BLaER1 (cell line): ENCODE measurements around the gene UCK1.
A peak's percentile ranks its signal among the peaks of the same experiment; 100 is the strongest.
"Not testable (repeated sequence)": the region's sequence is repeated elsewhere in the genome, so short reads cannot be mapped to it uniquely, and the experiment has no call there.

ENCODE experiments used
- H3K27ac ChIP-seq: shearing (Covaris generic); formaldehyde crosslinking; 2 replicates; pipeline ENCODE4 v1.8.1; 2022
- H3K27me3 ChIP-seq: shearing (Covaris generic); formaldehyde crosslinking; 2 replicates; pipeline ENCODE4 v1.8.1; 2022
- H3K36me3 ChIP-seq: shearing (Covaris generic); formaldehyde crosslinking; 2 replicates; pipeline ENCODE4 v1.8.1; 2022
- H3K4me1 ChIP-seq: shearing (Covaris generic); formaldehyde crosslinking; 2 replicates; pipeline ENCODE4 v1.8.1; 2022
- H3K4me2 ChIP-seq: shearing (Covaris generic); formaldehyde crosslinking; 2 replicates; pipeline ENCODE4 v1.8.1; 2022
- H3K4me3 ChIP-seq: shearing (Covaris generic); formaldehyde crosslinking; 2 replicates; pipeline ENCODE4 v1.8.1; 2022
- H3K9ac ChIP-seq: shearing (Covaris generic); formaldehyde crosslinking; 2 replicates; pipeline ENCODE4 v1.8.1; 2022
- H3K9me3 ChIP-seq: shearing (Covaris generic); formaldehyde crosslinking; 2 replicates; pipeline ENCODE4 v1.8.1; 2022
- H4K20me1 ChIP-seq: shearing (Covaris generic); formaldehyde crosslinking; 2 replicates; pipeline ENCODE4 v1.8.1; 2022
- Cebpa-rat ChIP-seq: shearing (Covaris generic); IDR thresholded peaks from 2 replicates; pipeline ENCODE4 v1.8.1; 2022

UCK1 gene

GRCh38 chr9:131516930-131517329 lies 14.1 kb downstream of the UCK1 start:
- no peaks in the 10 kb centered on the region for H3K27me3 ChIP-seq
- no peak overlapping the region for H3K27ac ChIP-seq
- peaks cover 34% of the 10 kb centered on the region for H3K4me1 ChIP-seq
- no peak overlapping the region for H3K4me2 ChIP-seq
- H3K9me3 ChIP-seq = no peaks in the 10 kb centered on the region
- H3K9ac ChIP-seq = no peak overlapping the region
- H3K4me3 ChIP-seq = no peak overlapping the region
- TF ChIP-seq Cebpa-rat = no peak
- peaks cover 87% of the 10 kb centered on the region for H3K36me3 ChIP-seq
- peaks cover 32% of the 10 kb centered on the region for H4K20me1 ChIP-seq

- no peak overlapping the region for H3K4me2 ChIP-seq
- peaks cover 87% of the 10 kb centered on the region for H3K36me3 ChIP-seq
- peaks cover 34% of the 10 kb centered on the region for H3K4me1 ChIP-seq
- no peaks in the 10 kb centered on the region for H3K27me3 ChIP-seq
- no peaks in the 10 kb centered on the region for H3K9me3 ChIP-seq
- no peak overlapping the region for H3K27ac ChIP-seq
- H4K20me1 ChIP-seq = peaks cover 32% of the 10 kb centered on the region
- no peak overlapping the region for H3K4me3 ChIP-seq
- no peak overlapping the region for H3K9ac ChIP-seq
- TF ChIP-seq Cebpa-rat = no peak
Observed at GRCh38 chr9:131516100-131516499, 15.0 kb downstream of the UCK1 start.

- not testable (repeated sequence) for H3K9me3 ChIP-seq, H3K9ac ChIP-seq, H3K27ac ChIP-seq, H3K4me3 ChIP-seq, H3K4me2 ChIP-seq, H3K27me3 ChIP-seq
- peaks cover 87% of the 10 kb centered on the region for H3K36me3 ChIP-seq
- H3K4me1 ChIP-seq = peaks cover 34% of the 10 kb centered on the region
- peaks cover 32% of the 10 kb centered on the region for H4K20me1 ChIP-seq
Observed at GRCh38 chr9:131515559-131516031, 15.5 kb downstream of the UCK1 start.

- no peak overlapping the region for H3K4me3 ChIP-seq
- H3K27ac ChIP-seq = no peak overlapping the region
- peaks cover 87% of the 10 kb centered on the region for H3K36me3 ChIP-seq
- TF ChIP-seq Cebpa-rat = no peak
- peaks cover 34% of the 10 kb centered on the region for H3K4me1 ChIP-seq
- H4K20me1 ChIP-seq = peaks cover 32% of the 10 kb centered on the region
- peak overlapping the region; percentile 72 for H3K4me2 ChIP-seq
- H3K9ac ChIP-seq = no peak overlapping the region
- H3K9me3 ChIP-seq = no peaks in the 10 kb centered on the region
- H3K27me3 ChIP-seq = no peaks in the 10 kb centered on the region
Observed at GRCh38 chr9:131513177-131513576, 17.9 kb downstream of the UCK1 start.

GRCh38 chr9:131511880-131512279 lies 19.2 kb downstream of the UCK1 start:
- TF ChIP-seq Cebpa-rat = no peak
- Histone ChIP-seq H3K27ac (no peak overlapping the region), H3K9me3 (no peaks in the 10 kb centered on the region), H4K20me1 (peaks cover 40% of the 10 kb centered on the region), H3K27me3 (no peaks in the 10 kb centered on the region), H3K4me2 (peak overlapping the region; percentile 72; the same call in 1 of the 2 replicates), H3K4me3 (no peak overlapping the region), H3K4me1 (peaks cover 34% of the 10 kb centered on the region), H3K36me3 (peaks cover 84% of the 10 kb centered on the region), H3K9ac (no peak overlapping the region)

- TF ChIP-seq Cebpa-rat = no peak
- no peak overlapping the region for H3K27ac ChIP-seq
- no peak overlapping the region for H3K4me2 ChIP-seq
- H3K9ac ChIP-seq = no peak overlapping the region
- no peaks in the 10 kb centered on the region for H3K9me3 ChIP-seq
- H4K20me1 ChIP-seq = peaks cover 40% of the 10 kb centered on the region
- H3K4me3 ChIP-seq = no peak overlapping the region
- peaks cover 34% of the 10 kb centered on the region for H3K4me1 ChIP-seq
- H3K27me3 ChIP-seq = no peaks in the 10 kb centered on the region
- peaks cover 83% of the 10 kb centered on the region for H3K36me3 ChIP-seq
Observed at GRCh38 chr9:131511416-131511815, 19.6 kb downstream of the UCK1 start.

DNA sequence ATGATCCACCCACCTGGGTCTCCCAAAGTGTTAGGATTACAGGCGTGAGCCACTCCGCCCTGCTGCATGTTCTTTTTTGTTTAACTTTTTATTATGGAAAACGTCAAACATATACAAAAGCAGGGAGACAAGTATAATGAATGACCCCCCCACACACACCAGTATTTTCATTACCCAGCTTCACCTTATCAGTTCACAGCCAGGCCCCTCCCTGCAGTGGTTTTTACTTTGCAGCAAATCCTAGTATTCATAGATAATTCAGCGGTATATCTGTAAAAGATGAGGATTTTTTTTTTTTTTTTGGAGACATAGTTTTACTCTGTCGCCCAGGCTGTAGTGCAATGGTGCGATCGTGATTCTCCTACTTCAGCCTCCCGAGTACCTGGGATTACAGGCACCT lies 26.1 kb downstream of the UCK1 start:
- TF ChIP-seq Cebpa-rat = no peak
- H3K9ac ChIP-seq = no peak overlapping the region
- no peaks in the 10 kb centered on the region for H3K27me3 ChIP-seq
- no peak overlapping the region; the same call in 1 of the 2 replicates for H3K4me2 ChIP-seq
- no peaks in the 10 kb centered on the region for H3K9me3 ChIP-seq
- H3K36me3 ChIP-seq = peaks cover 37% of the 10 kb centered on the region
- no peak overlapping the region for H3K27ac ChIP-seq
- H3K4me1 ChIP-seq = peaks cover 34% of the 10 kb centered on the region
- H3K4me3 ChIP-seq = no peak overlapping the region
- peaks cover 40% of the 10 kb centered on the region for H4K20me1 ChIP-seq

DNA sequence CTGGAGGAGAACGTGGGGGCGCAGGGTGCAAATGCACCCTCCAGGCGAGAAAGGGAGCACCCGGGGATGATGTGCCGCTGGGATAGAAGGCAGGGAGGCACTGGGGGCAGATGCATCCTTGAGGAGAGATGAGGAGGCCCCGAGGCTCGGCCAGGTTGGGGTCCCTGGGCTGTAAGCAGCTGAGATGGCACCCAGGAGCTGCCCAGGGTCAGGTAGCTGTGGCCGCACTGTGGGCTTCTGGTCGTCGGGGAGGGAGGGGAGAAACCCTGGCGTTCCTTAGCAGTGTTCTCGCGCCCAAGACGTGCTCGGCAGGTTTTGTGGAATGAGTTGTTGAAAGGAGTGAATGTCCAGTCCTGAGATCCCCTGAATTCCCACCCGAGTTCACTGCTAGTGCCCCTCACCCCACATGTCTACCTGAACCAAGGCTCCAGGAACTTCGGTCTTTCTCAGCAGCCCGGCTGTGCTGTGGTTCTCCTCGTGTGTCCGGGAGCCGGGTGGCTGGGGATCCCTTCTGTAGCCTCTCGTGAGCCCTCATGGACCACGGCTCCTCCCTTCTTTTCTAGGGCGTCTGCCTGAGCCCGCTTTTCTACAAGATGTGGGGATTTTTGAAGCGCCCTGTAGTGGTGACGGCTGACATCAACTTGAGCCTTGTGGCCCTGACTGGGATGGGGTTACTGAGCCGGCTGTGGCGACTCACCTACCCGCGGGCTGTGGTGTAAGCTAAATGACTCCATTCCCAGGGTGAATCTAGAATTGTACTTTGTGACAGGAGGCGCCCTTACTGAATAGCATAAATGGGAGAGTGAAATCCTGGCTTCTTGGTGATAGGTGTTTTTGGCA lies 27.2 kb downstream of the UCK1 start:
- Histone ChIP-seq H3K27ac (peak overlapping the region; percentile 88), H3K27me3 (no peaks in the 10 kb centered on the region), H4K20me1 (peaks cover 52% of the 10 kb centered on the region), H3K9ac (peak overlapping the region; percentile 92), H3K4me3 (peak overlapping the region; percentile 97), H3K36me3 (peaks cover 37% of the 10 kb centered on the region), H3K4me2 (peak overlapping the region; percentile 99), H3K4me1 (peaks cover 34% of the 10 kb centered on the region), H3K9me3 (no peaks in the 10 kb centered on the region)
- no peak for TF ChIP-seq Cebpa-rat

- Histone ChIP-seq H3K9ac (peak within 1 kb of the TSS; percentile 92), H3K36me3 (peaks cover 39% of the 10 kb centered on the region), H3K4me3 (peak within 1 kb of the TSS; percentile 97), H3K9me3 (no peaks in the 10 kb centered on the region), H3K27ac (peak within 1 kb of the TSS; percentile 88), H3K4me2 (peak within 1 kb of the TSS; percentile 99), H3K4me1 (peaks cover 34% of the 10 kb centered on the region), H3K27me3 (no peaks in the 10 kb centered on the region), H4K20me1 (peaks cover 60% of the 10 kb centered on the region)
- no peak for TF ChIP-seq Cebpa-rat
Observed at GRCh38 chr9:131502781-131503625, 28.1 kb downstream of the UCK1 start, which contains the start of gene POMT1. Gene POMT1, plus strand, starts transcription at chr9:131502918. Its CDS starts 1,301 bp downstream, at chr9:131504219.
